ENCODE measurements around the gene CADPS. TPM values are rescaled to one million over a fixed set of nuclear protein-coding genes. Genes with fewer than 3 reads are reported as not detected.

The CADPS gene
- total and polyA plus RNA-seq, 9 of the 15 experiments (the other 6 are each of a cell fraction or from before 2014, with no cell fraction given): not detected

GRCh38 chr3:62884096-62884870 lies 9.1 kb upstream of the CADPS start:
- intact Hi-C loops (cut with micrococcal nuclease) (no loop called here), in situ Hi-C loops (cut with MboI) (no loop called here)
- Histone ChIP-seq H3K9me3 (replicated peaks; ENCODE audit: control insufficient read depth, insufficient read depth, low read depth, low read length) (no peaks in the 10 kb centered on the region), H4K20me1 (replicated peaks; ENCODE audit: control insufficient read depth, insufficient read depth, low read length) (no peaks in the 10 kb centered on the region), H2AFZ (ENCODE audit: low read depth, low read length) (no peak overlapping the region), H3K4me1 (replicated peaks in 1 of 2; ENCODE audit: control insufficient read depth in 2 of 2, insufficient read depth in 2 of 2, low read length in 2 of 2) (no peaks in the 10 kb centered on the region), H3K9me1 (ENCODE audit: control insufficient read depth, insufficient read depth, low read length) (no peaks in the 10 kb centered on the region), H3K27ac (ENCODE audit: extremely low read depth, low read depth, low read length) (no peak overlapping the region), H3K79me2 (ENCODE audit: control insufficient read depth, insufficient read depth, low read length) (no peaks in the 10 kb centered on the region), H3K9ac (ENCODE audit: insufficient read depth in 1 of 2, low read depth in 2 of 2, low read length in 2 of 2) (no peak overlapping the region), H3K4me3 (no peak overlapping the region), H3K4me2 (ENCODE audit: insufficient read depth, low read length) (no peak overlapping the region), H3K36me3 (ENCODE audit: control insufficient read depth, insufficient read depth, low read length) (no peaks in the 10 kb centered on the region), H3K27me3 (ENCODE audit: control insufficient read depth in 2 of 2, insufficient read depth in 2 of 2, low read length in 2 of 2) (no peaks in the 10 kb centered on the region)
- 0% methylated on average over 3 of the region's 3 CpGs for WGBS (ENCODE audit: insufficient coverage, low coverage, missing lambda C conversion rate)
- CTCF ChIA-PET (ENCODE audit: low intra/inter-chr PET ratio): no interaction called here
- ATAC-seq (no peak), DNase-seq (ENCODE audit: extremely low read depth in 1 of 4, low spot score in 3 of 4) (no peak), FAIRE-seq (no peak)
- POLR2A ChIA-PET: no interaction called here
- TF ChIP-seq ARHGAP35 (IDR thresholded peaks at IDR 0.05; ENCODE audit: partially characterized antibody): no peak
- no peak for TF ChIP-seq ZFP1 (CRISPR knock-in tag; IDR thresholded peaks at IDR 0.05)
- TF ChIP-seq CBX5 (IDR thresholded peaks at IDR 0.05; ENCODE audit: borderline replicate concordance, low read depth): no peak
- no peak for TF ChIP-seq FOXJ2 (tag; IDR thresholded peaks at IDR 0.05)
- TF ChIP-seq CBX1 (IDR thresholded peaks at IDR 0.05; ENCODE audit: low read depth): no peak
- BruUV-seq (replicated peaks): no TSS peak

GRCh38 chr3:62882676-62883200 lies 7.5 kb upstream of the CADPS start:
- CTCF ChIA-PET (ENCODE audit: low intra/inter-chr PET ratio): no interaction called here

More at GRCh38 chr3:62882676-62883200, 7.5 kb upstream of the CADPS start:
- FAIRE-seq (no peak), DNase-seq (ENCODE audit: extremely low read depth in 1 of 4, low spot score in 3 of 4) (no peak), ATAC-seq (no peak)
- no peak overlapping the region for H2AFZ ChIP-seq (ENCODE audit: low read depth, low read length)
- no peaks in the 10 kb centered on the region for H3K4me1 ChIP-seq (replicated peaks in 1 of 2; ENCODE audit: control insufficient read depth in 2 of 2, insufficient read depth in 2 of 2, low read length in 2 of 2)
- POLR2A ChIA-PET: no interaction called here
- H3K4me3 ChIP-seq: no peak overlapping the region
- no peaks in the 10 kb centered on the region for H4K20me1 ChIP-seq (replicated peaks; ENCODE audit: control insufficient read depth, insufficient read depth, low read length)
- BruUV-seq (replicated peaks): no TSS peak
- intact Hi-C loops (cut with micrococcal nuclease) (no loop called here), in situ Hi-C loops (cut with MboI) (no loop called here)
- H3K79me2 ChIP-seq (ENCODE audit: control insufficient read depth, insufficient read depth, low read length): no peaks in the 10 kb centered on the region
- no peak overlapping the region for H3K27ac ChIP-seq (ENCODE audit: extremely low read depth, low read depth, low read length)
- H3K9me3 ChIP-seq (replicated peaks; ENCODE audit: control insufficient read depth, insufficient read depth, low read depth, low read length): no peaks in the 10 kb centered on the region
- no peaks in the 10 kb centered on the region for H3K9me1 ChIP-seq (ENCODE audit: control insufficient read depth, insufficient read depth, low read length)
- no peak for TF ChIP-seq BMI1 (IDR thresholded peaks at IDR 0.05; ENCODE audit: low read length)
- H3K27me3 ChIP-seq (ENCODE audit: control insufficient read depth in 2 of 2, insufficient read depth in 2 of 2, low read length in 2 of 2): no peaks in the 10 kb centered on the region
- H3K36me3 ChIP-seq (ENCODE audit: control insufficient read depth, insufficient read depth, low read length): no peaks in the 10 kb centered on the region
- H3K9ac ChIP-seq (ENCODE audit: insufficient read depth in 1 of 2, low read depth in 2 of 2, low read length in 2 of 2): no peak overlapping the region
- WGBS (ENCODE audit: insufficient coverage, low coverage, missing lambda C conversion rate): 2% methylated on average over 4 of the region's 4 CpGs
- H3K4me2 ChIP-seq (ENCODE audit: insufficient read depth, low read length): no peak overlapping the region

Measured in K562 (cell line).